Astrocyte of the cerebellum (primary cell): Measurements from ENCODE around the gene OR6N1.

Source experiments
- DNase-seq: peaks from one replicate; pipeline ENCODE4 v3.0.0-alpha.2; 2011; ENCODE audit warnings: low read depth
- H3K4me3 ChIP-seq: 2 replicates; pipeline ENCODE4 v1.5.1; 2011; ENCODE audit warnings: mild to moderate bottlenecking, low read depth, low read length, moderate library complexity
- in situ Hi-C: cut with HindIII; loops from 2 replicates; pipeline ENCODE4 v1.10.0; 2017; ENCODE audit warnings: low sequenced_read_pairs
- TF ChIP-seq, protein P1 (sequence below): IDR thresholded peaks from 2 replicates; pipeline ENCODE4 v1.5.1; 2012; ENCODE audit warnings: low read length, low read depth, moderate library complexity, mild to moderate bottlenecking; ENCODE audit errors: missing control alignments

Gene OR6N1

DNA sequence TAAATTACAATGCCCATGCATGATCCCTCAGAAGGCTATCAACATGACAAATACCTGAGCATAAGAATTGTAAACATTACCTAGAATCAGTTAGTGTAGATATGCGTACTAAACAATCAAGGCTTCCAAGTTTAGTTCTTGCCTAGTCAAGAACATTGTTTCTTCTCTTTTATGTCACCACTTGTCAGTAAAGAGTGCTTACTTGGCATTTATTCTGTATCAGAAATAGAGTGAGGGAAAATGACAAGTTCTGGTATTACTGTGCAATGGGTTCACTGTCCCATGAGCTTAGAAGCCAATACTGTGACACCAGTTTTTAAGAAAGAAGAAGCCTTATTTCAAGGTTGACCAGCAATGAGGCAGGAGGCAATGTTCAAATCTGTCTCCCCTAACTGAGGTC lies 31.7 kb upstream of the OR6N1 start:
- DNase-seq: no peak
- in situ Hi-C loops: no loop called here
- no peak overlapping the region for H3K4me3 ChIP-seq
- TF ChIP-seq, protein P1, sequence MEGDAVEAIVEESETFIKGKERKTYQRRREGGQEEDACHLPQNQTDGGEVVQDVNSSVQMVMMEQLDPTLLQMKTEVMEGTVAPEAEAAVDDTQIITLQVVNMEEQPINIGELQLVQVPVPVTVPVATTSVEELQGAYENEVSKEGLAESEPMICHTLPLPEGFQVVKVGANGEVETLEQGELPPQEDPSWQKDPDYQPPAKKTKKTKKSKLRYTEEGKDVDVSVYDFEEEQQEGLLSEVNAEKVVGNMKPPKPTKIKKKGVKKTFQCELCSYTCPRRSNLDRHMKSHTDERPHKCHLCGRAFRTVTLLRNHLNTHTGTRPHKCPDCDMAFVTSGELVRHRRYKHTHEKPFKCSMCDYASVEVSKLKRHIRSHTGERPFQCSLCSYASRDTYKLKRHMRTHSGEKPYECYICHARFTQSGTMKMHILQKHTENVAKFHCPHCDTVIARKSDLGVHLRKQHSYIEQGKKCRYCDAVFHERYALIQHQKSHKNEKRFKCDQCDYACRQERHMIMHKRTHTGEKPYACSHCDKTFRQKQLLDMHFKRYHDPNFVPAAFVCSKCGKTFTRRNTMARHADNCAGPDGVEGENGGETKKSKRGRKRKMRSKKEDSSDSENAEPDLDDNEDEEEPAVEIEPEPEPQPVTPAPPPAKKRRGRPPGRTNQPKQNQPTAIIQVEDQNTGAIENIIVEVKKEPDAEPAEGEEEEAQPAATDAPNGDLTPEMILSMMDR: no peak

DNA sequence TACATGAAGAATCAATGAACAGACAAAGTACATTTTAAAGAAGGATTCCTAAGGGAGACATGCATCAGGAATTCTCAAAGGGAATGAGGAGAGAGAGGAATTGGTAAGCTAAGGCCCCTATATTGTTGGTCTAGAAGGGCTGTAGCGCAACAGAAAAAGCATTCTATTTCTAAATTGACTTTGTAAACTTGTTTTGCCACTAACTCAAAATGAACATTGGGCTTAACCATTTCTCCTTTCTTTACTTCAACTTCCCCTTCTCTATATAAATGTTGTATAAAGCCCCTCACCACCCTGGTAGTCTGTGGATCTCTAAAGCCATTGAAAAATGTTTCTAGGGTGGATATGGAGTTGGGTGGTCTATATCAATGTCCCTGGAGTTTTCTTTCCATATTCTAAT lies 29.4 kb upstream of the OR6N1 start:
- TF ChIP-seq, protein P1: no peak
- DNase-seq: no peak
- in situ Hi-C loops: no loop called here
- H3K4me3 ChIP-seq: no peak overlapping the region

DNA sequence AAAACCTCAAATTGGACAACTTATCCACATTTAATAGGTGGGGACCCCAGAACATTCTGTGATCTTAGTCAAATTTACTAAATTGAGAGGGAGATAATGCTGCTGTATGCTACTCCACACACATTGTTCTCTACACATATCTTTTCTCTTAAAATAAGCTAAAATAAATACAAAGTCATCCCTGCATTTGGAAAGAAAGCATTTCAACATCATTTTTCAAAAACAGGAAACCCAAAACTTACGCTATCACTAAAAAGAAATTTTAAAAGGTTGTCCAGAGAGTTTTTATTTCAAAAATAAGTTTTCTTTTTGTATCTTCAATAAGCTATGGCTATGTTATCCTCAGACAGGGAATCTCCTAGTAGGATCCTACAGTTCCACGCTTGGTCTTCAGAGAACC lies 28.5 kb upstream of the OR6N1 start:
- DNase-seq: no peak
- TF ChIP-seq, protein P1: no peak
- H3K4me3 ChIP-seq: no peak overlapping the region

DNA sequence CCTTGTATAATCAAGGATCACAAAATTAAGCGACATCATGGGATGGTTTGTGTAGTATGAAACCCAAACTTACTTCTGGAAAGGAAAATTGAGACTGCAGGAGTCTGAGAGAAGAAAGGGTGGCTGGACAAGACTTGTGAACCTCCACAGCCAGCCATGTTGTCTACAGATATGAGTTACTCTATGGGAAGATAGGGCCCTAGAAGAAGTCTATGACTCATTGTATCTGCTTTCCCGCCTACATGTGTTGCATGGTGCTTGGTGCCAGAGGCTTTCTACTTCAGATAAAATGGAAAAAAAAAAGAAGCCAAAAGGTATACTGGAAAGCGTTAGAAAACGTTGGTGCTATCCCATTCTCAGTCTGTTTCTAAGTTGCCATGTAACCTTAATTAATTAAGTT lies 27.7 kb upstream of the OR6N1 start:
- H3K4me3 ChIP-seq: no peak overlapping the region
- no peak for DNase-seq
- TF ChIP-seq, protein P1: no peak
- in situ Hi-C loops: no loop called here

More for the DNA sequence above, 28.5 kb upstream of the OR6N1 start:
- in situ Hi-C loops: no loop called here

DNA sequence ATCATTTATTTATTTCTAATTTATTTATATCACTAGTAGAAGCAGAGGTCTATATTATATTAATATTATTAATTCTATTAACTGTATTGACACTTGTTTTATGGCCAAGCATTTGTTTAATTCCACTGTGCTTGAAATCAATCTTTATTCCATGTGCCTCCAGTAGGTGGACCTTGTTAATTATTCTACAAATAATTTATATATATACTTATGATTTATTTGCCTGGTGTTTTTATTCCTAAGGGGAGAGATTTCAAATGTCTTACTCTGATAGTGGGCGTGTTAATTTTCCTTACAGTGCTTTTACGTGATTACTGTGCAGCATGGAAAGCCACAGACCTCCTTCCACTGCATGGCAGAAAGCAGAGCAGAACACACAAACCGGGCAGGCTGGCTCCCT lies 26.5 kb upstream of the OR6N1 start:
- DNase-seq: no peak
- in situ Hi-C loops: no loop called here

DNA sequence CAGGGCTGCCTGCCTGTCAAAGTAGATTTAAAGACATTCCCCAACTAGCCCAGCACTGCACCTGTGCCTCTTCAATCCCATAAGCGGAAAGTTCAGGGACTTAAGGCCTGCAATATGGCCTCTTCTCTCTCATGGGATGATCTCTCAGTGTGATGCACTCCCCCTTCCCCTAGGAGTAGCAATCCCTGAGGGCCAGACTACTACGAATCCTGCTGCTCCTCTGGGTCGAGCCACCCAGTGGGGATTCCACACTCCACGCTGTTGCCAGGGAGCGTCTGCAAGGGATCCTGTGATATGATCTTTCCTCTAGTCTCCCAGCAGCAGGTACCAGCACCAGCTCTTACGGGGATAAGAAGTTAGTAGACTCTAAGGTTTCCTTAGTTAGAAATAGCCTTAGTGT lies 22.3 kb upstream of the OR6N1 start:
- TF ChIP-seq, protein P1: no peak
- DNase-seq: no peak
- in situ Hi-C loops: no loop called here
- no peak overlapping the region for H3K4me3 ChIP-seq

More for the DNA sequence above, 26.5 kb upstream of the OR6N1 start:
- H3K4me3 ChIP-seq: no peak overlapping the region
- TF ChIP-seq, protein P1: no peak

DNA sequence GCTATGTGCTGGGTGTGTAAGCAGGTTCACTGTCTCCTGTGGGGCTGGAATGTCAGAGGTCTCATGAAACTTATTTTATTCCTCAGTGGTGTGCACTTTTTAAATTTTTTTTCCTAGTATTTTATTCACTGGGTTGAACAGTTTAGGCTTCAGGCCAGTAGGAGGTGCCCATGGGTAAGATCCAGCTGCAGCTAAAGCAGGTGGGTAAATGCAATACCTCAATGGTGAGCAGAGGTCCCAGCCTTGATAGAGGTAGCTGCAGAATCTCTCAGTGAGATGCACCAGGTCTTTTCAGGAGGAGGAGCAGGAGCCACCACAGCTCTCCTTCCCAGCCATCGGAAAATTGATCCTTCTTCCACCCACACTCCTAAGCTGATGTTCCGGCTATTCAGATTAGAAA lies 21.6 kb upstream of the OR6N1 start:
- TF ChIP-seq, protein P1: no peak
- in situ Hi-C loops: no loop called here
- DNase-seq: no peak
- H3K4me3 ChIP-seq: no peak overlapping the region
